Natural killer cell (primary cell): Measurements from ENCODE around the gene IER5L. TPM values are rescaled to one million over a fixed set of nuclear protein-coding genes. Genes with fewer than 3 reads are reported as not detected.
A peak's percentile ranks its signal among the peaks of the same experiment; 100 is the strongest.

Experiments
- ATAC-seq, 3 donors: fragments of 150-1000 bp in 2 of 3; fragments of 200-7000 bp in 1 of 3; cut with Tn5 transposase; 1 replicate in 1 of 3; 2 replicates in 2 of 3; pipeline ENCODE4 v1.10.0; 2021; ENCODE audit warnings: mild to moderate bottlenecking in 2 of 3, moderate library complexity in 2 of 3
- DNase-seq, 2 donors: peaks; one replicate each; pipeline versions ENCODE4 v3.0.0 to v3.0.0-alpha.2; 2013 to 2021; ENCODE audit warnings: mixed read lengths in 1 of 2
- H3K27ac ChIP-seq: one replicate; pipeline ENCODE4 v1.5.1; 2013; ENCODE audit warnings: mild to moderate bottlenecking, low read length
- H3K27me3 ChIP-seq: one replicate; pipeline ENCODE4 v1.6.1; 2013; ENCODE audit warnings: low read length; ENCODE audit not compliant: control insufficient read depth, insufficient read depth
- H3K36me3 ChIP-seq: one replicate; pipeline ENCODE4 v1.6.1; 2013; ENCODE audit warnings: low read length; ENCODE audit not compliant: control insufficient read depth, insufficient read depth
- H3K4me1 ChIP-seq: one replicate; pipeline ENCODE4 v1.6.1; 2013; ENCODE audit warnings: low read length; ENCODE audit not compliant: control insufficient read depth, insufficient read depth
- H3K4me3 ChIP-seq: one replicate; pipeline ENCODE4 v1.5.1; 2013; ENCODE audit warnings: low read length
- H3K9me3 ChIP-seq: one replicate; pipeline ENCODE4 v1.6.1; 2013; ENCODE audit warnings: low read length; ENCODE audit not compliant: control insufficient read depth, insufficient read depth
- H3K27ac Mint-ChIP-seq, 2 donors: one replicate each; pipeline ENCODE4 v1.8.0; 2022; ENCODE audit warnings: mild to moderate bottlenecking in 2 of 2, mixed read lengths in 2 of 2, moderate library complexity in 1 of 2
- H3K27me3 Mint-ChIP-seq, 2 donors: one replicate each; pipeline ENCODE4 v1.8.0; 2022; ENCODE audit warnings: low read depth in 2 of 2, mixed read lengths in 2 of 2
- H3K36me3 Mint-ChIP-seq: one replicate; pipeline ENCODE4 v1.8.0; 2022; ENCODE audit warnings: mixed read lengths
- H3K4me1 Mint-ChIP-seq, 2 donors: one replicate each; pipeline ENCODE4 v1.8.0; 2022; ENCODE audit warnings: mixed read lengths in 2 of 2
- H3K4me3 Mint-ChIP-seq: one replicate; pipeline ENCODE4 v1.8.0; 2022; ENCODE audit warnings: mild to moderate bottlenecking, moderate library complexity, mixed read lengths
- H3K9me3 Mint-ChIP-seq, 2 donors: one replicate each; pipeline ENCODE4 v1.8.0; 2022; ENCODE audit warnings: mixed read lengths in 2 of 2
- WGBS: methylation state at CpG from one replicate; pipeline ENCODE4 v1.1.7; 2013; ENCODE audit warnings: missing lambda C conversion rate; ENCODE audit not compliant: insufficient coverage; 5-methylcytosine and 5-hydroxymethylcytosine counted together
- intact Hi-C: fragments of 100-400 bp; cut with micrococcal nuclease; formaldehyde crosslinking; loops from one replicate; pipeline ENCODE4 v1.14.2; 2022
- total RNA-seq, 4 donors: library from RNA; stranded (reverse); fragments of 120-200 nt in 1 of 4; gene quantifications; one replicate each; pipeline versions ENCODE4 v1.2.3 to v1.2.4, GENCODE V29; 2013 to 2022
- TF ChIP-seq, protein P1 (sequence below): fragments of 200-600 bp; IDR thresholded peaks from one replicate; pipeline ENCODE4 v1.8.0; 2022; ENCODE audit warnings: antibody characterized with exemption

The IER5L gene
- total RNA-seq, 3 donors from 2014 or later (not counting 1 experiment from before 2014, with no cell fraction given) = 1.4 to 3.9 (median 2.8) TPM

DNA sequence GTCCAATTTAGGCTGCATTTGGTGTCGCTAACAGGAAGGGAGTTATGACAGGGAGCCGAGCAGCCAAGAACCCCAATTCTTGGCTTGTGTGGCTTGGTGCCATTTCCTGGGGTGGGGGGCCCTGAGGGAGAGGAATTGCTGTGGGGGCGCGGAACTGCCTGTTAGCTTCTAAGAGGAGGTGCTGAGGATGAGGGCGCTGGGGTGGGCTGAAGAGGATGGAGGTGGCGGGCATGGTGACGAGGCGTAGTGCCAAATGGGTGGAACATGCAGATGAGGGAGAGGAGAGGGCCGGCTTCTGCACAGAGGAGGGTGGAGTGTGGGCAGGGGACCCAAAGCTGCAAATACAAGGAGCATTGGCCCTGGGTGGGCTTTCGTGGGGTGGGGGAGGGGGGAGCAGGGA, 27.9 kb downstream of the IER5L start:
- Histone ChIP-seq H3K27ac (no peak overlapping the region), H3K9me3 (no peaks in the 10 kb centered on the region), H3K36me3 (peaks cover 15% of the 10 kb centered on the region), H3K27me3 (no peaks in the 10 kb centered on the region), H3K4me1 (peaks cover 4% of the 10 kb centered on the region), H3K4me3 (no peak overlapping the region)
- Mint-ChIP-seq H3K27me3 (no peaks in the 10 kb centered on the region), H3K4me1 (peaks cover 0 to 21% of the 10 kb centered on the region in 2 donors), H3K27ac (peak overlapping the region in 1 of 2 donors; percentile 2), H3K36me3 (no peaks in the 10 kb centered on the region), H3K9me3 (no peaks in the 10 kb centered on the region), H3K4me3 (no peak overlapping the region)
- WGBS = 91% methylated on average over 10 of the region's 10 CpGs
- DNase-seq = no peak
- intact Hi-C loops = no loop called here
- ATAC-seq = no peak
- TF ChIP-seq, protein P1, sequence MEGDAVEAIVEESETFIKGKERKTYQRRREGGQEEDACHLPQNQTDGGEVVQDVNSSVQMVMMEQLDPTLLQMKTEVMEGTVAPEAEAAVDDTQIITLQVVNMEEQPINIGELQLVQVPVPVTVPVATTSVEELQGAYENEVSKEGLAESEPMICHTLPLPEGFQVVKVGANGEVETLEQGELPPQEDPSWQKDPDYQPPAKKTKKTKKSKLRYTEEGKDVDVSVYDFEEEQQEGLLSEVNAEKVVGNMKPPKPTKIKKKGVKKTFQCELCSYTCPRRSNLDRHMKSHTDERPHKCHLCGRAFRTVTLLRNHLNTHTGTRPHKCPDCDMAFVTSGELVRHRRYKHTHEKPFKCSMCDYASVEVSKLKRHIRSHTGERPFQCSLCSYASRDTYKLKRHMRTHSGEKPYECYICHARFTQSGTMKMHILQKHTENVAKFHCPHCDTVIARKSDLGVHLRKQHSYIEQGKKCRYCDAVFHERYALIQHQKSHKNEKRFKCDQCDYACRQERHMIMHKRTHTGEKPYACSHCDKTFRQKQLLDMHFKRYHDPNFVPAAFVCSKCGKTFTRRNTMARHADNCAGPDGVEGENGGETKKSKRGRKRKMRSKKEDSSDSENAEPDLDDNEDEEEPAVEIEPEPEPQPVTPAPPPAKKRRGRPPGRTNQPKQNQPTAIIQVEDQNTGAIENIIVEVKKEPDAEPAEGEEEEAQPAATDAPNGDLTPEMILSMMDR = no peak

- intact Hi-C loops = no loop called here
- Mint-ChIP-seq H3K4me3 (no peak overlapping the region), H3K4me1 (peaks cover 0 to 21% of the 10 kb centered on the region in 2 donors), H3K27me3 (no peaks in the 10 kb centered on the region), H3K27ac (peak overlapping the region in 1 of 2 donors; percentile 2), H3K36me3 (no peaks in the 10 kb centered on the region), H3K9me3 (no peaks in the 10 kb centered on the region)
- Histone ChIP-seq H3K27ac (no peak overlapping the region), H3K9me3 (no peaks in the 10 kb centered on the region), H3K4me1 (peaks cover 4% of the 10 kb centered on the region), H3K4me3 (no peak overlapping the region), H3K36me3 (peaks cover 15% of the 10 kb centered on the region), H3K27me3 (no peaks in the 10 kb centered on the region)
- TF ChIP-seq, protein P1 = no peak
- 80% methylated on average over 6 of the region's 6 CpGs for WGBS
- no peak for ATAC-seq
- no peak for DNase-seq
Observed at GRCh38 chr9:129149442-129149841, 28.6 kb downstream of the IER5L start.

DNA sequence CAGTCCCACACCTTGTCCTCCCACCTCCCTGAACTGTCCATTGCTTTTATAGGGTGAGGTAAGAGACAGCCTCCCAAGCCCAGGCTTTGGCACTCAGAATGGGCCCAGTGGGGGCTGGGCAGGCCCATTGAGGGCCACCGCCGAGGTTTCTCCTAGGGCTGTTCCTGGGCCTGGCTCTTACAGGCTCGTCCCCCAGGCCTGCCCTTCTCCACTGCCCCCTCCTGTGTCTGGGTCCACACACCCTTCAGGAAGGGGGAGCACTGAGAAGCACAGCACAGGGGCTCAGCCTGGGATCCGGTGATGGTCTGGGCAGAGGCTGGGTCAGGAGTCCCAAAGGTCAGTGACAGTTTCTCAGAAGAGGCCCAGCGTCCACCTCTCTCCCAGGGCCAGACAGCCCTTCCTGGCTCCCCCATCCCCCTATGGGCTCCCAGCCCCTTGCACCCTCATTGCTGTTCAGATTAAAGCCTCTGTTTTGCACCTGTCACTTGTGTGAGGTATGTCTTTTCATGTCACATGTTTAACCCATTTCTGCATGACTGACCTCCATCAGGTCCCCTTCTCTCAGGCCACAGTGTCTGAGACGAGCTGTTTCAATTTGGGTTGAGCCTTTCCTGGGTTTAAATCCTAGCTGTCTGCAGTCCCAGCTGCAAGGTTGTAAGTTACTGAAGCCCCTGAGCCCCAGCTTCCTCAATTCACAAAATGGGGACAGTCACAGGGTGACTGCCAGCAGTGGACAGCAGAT, 29.4 kb downstream of the IER5L start:
- peaks cover 4% of the 10 kb centered on the region for H3K4me1 ChIP-seq
- intact Hi-C loops = no loop called here
- no peak for DNase-seq
- H3K9me3 ChIP-seq = no peaks in the 10 kb centered on the region
- no peak overlapping the region for H3K4me3 ChIP-seq
- Mint-ChIP-seq H3K4me3 (no peak overlapping the region), H3K27me3 (no peaks in the 10 kb centered on the region), H3K9me3 (no peaks in the 10 kb centered on the region), H3K4me1 (peaks cover 0 to 21% of the 10 kb centered on the region in 2 donors), H3K36me3 (no peaks in the 10 kb centered on the region), H3K27ac (no peak overlapping the region)
- no peak overlapping the region for H3K27ac ChIP-seq
- TF ChIP-seq, protein P1 = no peak
- H3K36me3 ChIP-seq = peaks cover 20% of the 10 kb centered on the region
- WGBS = 88% methylated on average over 6 of the region's 6 CpGs
- ATAC-seq = no peak
- no peaks in the 10 kb centered on the region for H3K27me3 ChIP-seq
